GM12878 (cell line): ENCODE data around the gene FRAS1. TPM values are rescaled to one million over a fixed set of nuclear protein-coding genes. Genes with fewer than 3 reads are reported as not detected.

Source experiments
- ATAC-seq: fragments of 200-7000 bp; cut with Tn5 transposase; 3 replicates; pipeline ENCODE4 v1.9.1; 2020; ENCODE audit warnings: mild to moderate bottlenecking, moderate library complexity
- BruUV-seq: library from RNA; stranded (reverse); fragments of 400-500 nt; replicated peaks from 2 replicates; lab custom pipeline; 2021; lab: Mats Ljungman, UMichigan
- CTCF ChIA-PET: fragments of 300-600 bp; sonication (Branson Sonifier 250); formaldehyde crosslinking; extraction: SDS; loops from one replicate; lab custom pipeline; 2021; ENCODE audit warnings: inconsistent platforms; lab: Yijun Ruan, JAX
- POLR2A ChIA-PET: fragments of 350-600 bp; formaldehyde crosslinking; extraction: SDS; loops from one replicate; lab custom pipeline; 2021; ENCODE audit warnings: inconsistent platforms; lab: Charles Lee
- RAD21 ChIA-PET: fragments of 300-600 bp; sonication (Branson Sonifier 250); formaldehyde crosslinking; loops from one replicate; lab custom pipeline; 2023; ENCODE audit warnings: antibody characterized with exemption; ENCODE audit not compliant: unreplicated experiment; lab: Charles Lee
- SMC1A ChIA-PET: fragments of 300-600 bp; sonication (Branson Sonifier 250); formaldehyde crosslinking; loops from one replicate; lab custom pipeline; 2023; ENCODE audit not compliant: unreplicated experiment, uncharacterized antibody; lab: Charles Lee
- DNase-seq: peaks from one replicate; pipeline ENCODE4 v3.0.0-alpha.2; 2011; ENCODE audit warnings: low read depth, low spot score
- FAIRE-seq: peaks from 3 replicates; lab custom pipeline; 2011; peaks lifted over from hg19 to GRCh38; lab: Jason Lieb, UNC
- H2AFZ ChIP-seq: 2 replicates; pipeline ENCODE4 v1.6.0; 2011; ENCODE audit warnings: low read depth, low read length, control low read depth; ENCODE audit not compliant: control insufficient read depth
- H3K27ac ChIP-seq: 2 replicates; pipeline ENCODE4 v1.5.1; 2011; ENCODE audit warnings: control low read depth; ENCODE audit not compliant: control insufficient read depth, insufficient read depth
- H3K27me3 ChIP-seq, 2 experiments: replicated peaks in 1 of 2; 2 replicates each; pipeline versions ENCODE4 v1.6.0 to v1.6.1; 2011; ENCODE audit warnings: low read length in 1 of 2; ENCODE audit not compliant: control insufficient read depth in 2 of 2, insufficient read depth in 2 of 2
- H3K36me3 ChIP-seq, 2 experiments: 2 replicates each; pipeline ENCODE4 v1.5.1; 2011; ENCODE audit warnings: low read length in 1 of 2; ENCODE audit not compliant: control insufficient read depth in 2 of 2, insufficient read depth in 2 of 2
- H3K4me1 ChIP-seq: 2 replicates; pipeline ENCODE4 v1.6.1; 2011; ENCODE audit warnings: mild to moderate bottlenecking, low read length, moderate library complexity, mixed read lengths; ENCODE audit not compliant: control insufficient read depth, insufficient read depth
- H3K4me2 ChIP-seq: 2 replicates; pipeline ENCODE4 v1.6.0; 2011; ENCODE audit warnings: control low read depth; ENCODE audit not compliant: control insufficient read depth, insufficient read depth
- H3K4me3 ChIP-seq: fragments of 200-600 bp; sonication (generic); 2 replicates; pipeline ENCODE4 v1.5.1; 2016
- H3K79me2 ChIP-seq: 2 replicates; pipeline ENCODE4 v1.6.0; 2011; ENCODE audit warnings: low read length; ENCODE audit not compliant: control insufficient read depth, insufficient read depth
- H3K9ac ChIP-seq: 2 replicates; pipeline ENCODE4 v1.8.0; 2011; ENCODE audit warnings: low read length, control low read depth, mixed read lengths; ENCODE audit not compliant: control insufficient read depth, insufficient read depth
- H3K9me3 ChIP-seq: replicated peaks from 3 replicates; pipeline ENCODE4 v1.5.1; 2011; ENCODE audit warnings: mild to moderate bottlenecking, low read length; ENCODE audit not compliant: control insufficient read depth, insufficient read depth
- H4K20me1 ChIP-seq: 2 replicates; pipeline ENCODE4 v1.6.0; 2011; ENCODE audit not compliant: control insufficient read depth, insufficient read depth
- ATF7 ChIP-seq: fragments of 450-650 bp; IDR thresholded peaks from 2 replicates; pipeline ENCODE4 v1.6.1; 2016; ENCODE audit warnings: low read depth, mild to moderate bottlenecking
- BACH1 ChIP-seq: fragments of 450-650 bp; IDR thresholded peaks from 2 replicates; pipeline ENCODE4 v1.6.1; 2017; ENCODE audit warnings: mild to moderate bottlenecking, borderline replicate concordance
- CBX3 ChIP-seq: fragments of 200-600 bp; sonication (generic); IDR thresholded peaks from 2 replicates; pipeline ENCODE4 v1.6.1; 2016; ENCODE audit warnings: low read depth, borderline replicate concordance
- EP300 ChIP-seq, 2 experiments: fragments of 150-350 bp in 1 of 2; IDR thresholded peaks; 2 replicates each; pipeline ENCODE4 v1.6.1; 2011 to 2012; ENCODE audit warnings: low read depth in 2 of 2, low read length in 2 of 2, borderline replicate concordance in 1 of 2, improper control_type of control experiment in 1 of 2, inconsistent platforms in 1 of 2; ENCODE audit not compliant: control insufficient read depth in 1 of 2
- HDAC6 ChIP-seq: fragments of 200-600 bp; sonication (generic); IDR thresholded peaks from one replicate; pipeline ENCODE4 v1.8.0; 2017; ENCODE audit warnings: antibody characterized with exemption; ENCODE audit not compliant: unreplicated experiment
- JUND ChIP-seq: IDR thresholded peaks from 2 replicates; pipeline ENCODE4 v1.6.1; 2012; ENCODE audit warnings: low read depth, mild to moderate bottlenecking, low read length, improper control_type of control experiment, moderate library complexity
- POU2F2 ChIP-seq: IDR thresholded peaks from 3 replicates; pipeline ENCODE4 v1.6.1; 2011; ENCODE audit warnings: low read depth, mild to moderate bottlenecking, low read length, borderline replicate concordance
- RAD21 ChIP-seq: IDR thresholded peaks from 2 replicates; pipeline ENCODE4 v1.6.1; 2011; ENCODE audit warnings: mild to moderate bottlenecking, low read depth, low read length, moderate library complexity; ENCODE audit not compliant: insufficient read depth
- RAD51 ChIP-seq: fragments of 450-650 bp; IDR thresholded peaks from 2 replicates; pipeline ENCODE4 v1.6.1; 2016; ENCODE audit warnings: moderate library complexity, mild to moderate bottlenecking, inconsistent platforms
- RB1 ChIP-seq: fragments of 450-650 bp; formaldehyde crosslinking; IDR thresholded peaks from 2 replicates; pipeline ENCODE4 v1.6.1; 2017; ENCODE audit warnings: mild to moderate bottlenecking, borderline replicate concordance
- SUPT20H ChIP-seq: IDR thresholded peaks from 2 replicates; pipeline ENCODE4 v1.6.1; 2011; ENCODE audit warnings: low read depth, mild to moderate bottlenecking, low read length, moderate library complexity, borderline replicate concordance; ENCODE audit not compliant: control insufficient read depth
- TAF1 ChIP-seq: IDR thresholded peaks from 2 replicates; pipeline ENCODE4 v1.6.1; 2011; ENCODE audit warnings: mild to moderate bottlenecking, low read depth, low read length, borderline replicate concordance
- YBX1 ChIP-seq: fragments of 450-650 bp; IDR thresholded peaks from 2 replicates; pipeline ENCODE4 v1.6.1; 2016; ENCODE audit warnings: antibody characterized with exemption
- in situ Hi-C: fragments of 300-500 bp; cut with MboI; formaldehyde crosslinking; loops from 9 replicates; pipeline ENCODE4 v1.14.3; 2018; ENCODE audit warnings: mixed read lengths
- intact Hi-C: fragments of 100-400 bp; cut with micrococcal nuclease; formaldehyde crosslinking; loops from one replicate; pipeline ENCODE4 v1.14.2; 2022; ENCODE audit not compliant: unreplicated experiment
- polyA plus RNA-seq, 11 experiments: library from polyadenylated mRNA; depleted of rRNA in 4 of 11; unstranded in 6 of 11; stranded (reverse) in 5 of 11; fragments of >200 nt; fragmentation: Nextera tagmentation in 4 of 11; fragmentation: Illumina TruSeq in 1 of 11; extraction: Ambion mirVana in 4 of 11; extraction: Trizol in 1 of 11; gene quantifications; 1 replicate in 1 of 11; 2 replicates in 10 of 11; pipeline versions ENCODE4 v1.2.1 to v1.2.3, GENCODE V29; 2011 to 2016; ENCODE audit warnings: inconsistent platforms in 2 of 11, missing spikeins in 2 of 11, low read depth in 1 of 11
- total RNA-seq, 4 experiments: library from RNA; depleted of rRNA in 3 of 4; stranded (reverse); fragments of >200 nt in 3 of 4; fragmentation: Illumina TruSeq in 1 of 4; extraction: Trizol in 1 of 4; gene quantifications; 2 replicates each; pipeline versions ENCODE4 v1.2.1 to v1.2.3, GENCODE V29; 2013 to 2021
- TF ChIP-seq, protein P1 (sequence below): fragments of 450-650 bp; IDR thresholded peaks from 2 replicates; pipeline ENCODE4 v1.6.1; 2017; ENCODE audit warnings: mild to moderate bottlenecking, moderate library complexity
- TF ChIP-seq, protein P2 (sequence below): fragments of 450-650 bp; IDR thresholded peaks from 2 replicates; pipeline ENCODE4 v1.6.1; 2017; ENCODE audit warnings: mild to moderate bottlenecking, moderate library complexity
- TF ChIP-seq, protein P3 (sequence below): IDR thresholded peaks from 2 replicates; pipeline ENCODE4 v1.6.1; 2011; ENCODE audit warnings: borderline replicate concordance, low read depth, mild to moderate bottlenecking, moderate library complexity, mixed read lengths, low read length; ENCODE audit not compliant: insufficient read depth; ENCODE audit errors: extremely low read length

The FRAS1 gene
- total and polyA plus RNA-seq, 10 of the 15 experiments (the other 5 are each of a cell fraction or from before 2014, with no cell fraction given): 0.08 to 11.7 (median 0.20) TPM

DNA sequence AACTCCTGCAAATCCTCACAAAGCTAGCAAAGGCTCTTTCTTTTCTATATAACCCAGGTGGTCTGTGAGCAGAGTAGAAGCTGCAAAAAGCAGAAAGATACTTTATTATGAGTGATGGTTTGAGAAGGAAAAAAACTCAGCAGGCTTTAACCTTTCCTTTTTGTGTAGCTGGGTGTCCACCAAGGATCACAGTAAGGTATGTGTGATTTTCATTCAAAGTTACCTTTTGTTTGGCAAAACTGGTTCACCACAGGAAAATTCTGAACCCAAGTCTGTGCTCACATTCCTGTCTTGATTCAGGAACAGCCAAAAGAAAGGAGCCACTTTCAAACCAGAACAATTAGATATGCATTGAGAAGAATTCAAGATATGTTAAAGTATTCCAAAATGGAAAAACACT is 35.7 kb downstream of the FRAS1 start:
- ChIA-PET RAD21 (no interaction called here), CTCF (interaction anchor here (0.8 to 1.2 kb wide), 3 partner anchors 12 to 144 kb away, joined by 3 read pairs; no protein-coding TSS in a partner anchor), POLR2A (interaction anchor here (0.7 kb wide), 1 partner anchor 71 kb away, joined by 3 read pairs; no protein-coding TSS in a partner anchor), SMC1A (interaction anchor here (1.0 to 1.2 kb wide), 2 partner anchors 12 to 31 kb away, joined by 3 read pairs; no protein-coding TSS in a partner anchor)
- no peaks in the 10 kb centered on the region for H3K27me3 ChIP-seq
- H3K79me2 ChIP-seq: no peaks in the 10 kb centered on the region
- no peaks in the 10 kb centered on the region for H3K9me3 ChIP-seq
- H3K9ac ChIP-seq: no peak overlapping the region
- H3K27ac ChIP-seq: no peak overlapping the region
- no peaks in the 10 kb centered on the region for H3K36me3 ChIP-seq
- DNase-seq: no peak
- no peak overlapping the region for H3K4me2 ChIP-seq
- intact Hi-C loops: no loop called here
- in situ Hi-C loops: no loop called here
- no TSS peak for BruUV-seq
- no peak for FAIRE-seq
- H2AFZ ChIP-seq: no peak overlapping the region
- no peaks in the 10 kb centered on the region for H4K20me1 ChIP-seq
- H3K4me3 ChIP-seq: no peak overlapping the region
- no peak for ATAC-seq
- no peaks in the 10 kb centered on the region for H3K4me1 ChIP-seq
- no peak for TF ChIP-seq JUND
- TF ChIP-seq, protein P1, sequence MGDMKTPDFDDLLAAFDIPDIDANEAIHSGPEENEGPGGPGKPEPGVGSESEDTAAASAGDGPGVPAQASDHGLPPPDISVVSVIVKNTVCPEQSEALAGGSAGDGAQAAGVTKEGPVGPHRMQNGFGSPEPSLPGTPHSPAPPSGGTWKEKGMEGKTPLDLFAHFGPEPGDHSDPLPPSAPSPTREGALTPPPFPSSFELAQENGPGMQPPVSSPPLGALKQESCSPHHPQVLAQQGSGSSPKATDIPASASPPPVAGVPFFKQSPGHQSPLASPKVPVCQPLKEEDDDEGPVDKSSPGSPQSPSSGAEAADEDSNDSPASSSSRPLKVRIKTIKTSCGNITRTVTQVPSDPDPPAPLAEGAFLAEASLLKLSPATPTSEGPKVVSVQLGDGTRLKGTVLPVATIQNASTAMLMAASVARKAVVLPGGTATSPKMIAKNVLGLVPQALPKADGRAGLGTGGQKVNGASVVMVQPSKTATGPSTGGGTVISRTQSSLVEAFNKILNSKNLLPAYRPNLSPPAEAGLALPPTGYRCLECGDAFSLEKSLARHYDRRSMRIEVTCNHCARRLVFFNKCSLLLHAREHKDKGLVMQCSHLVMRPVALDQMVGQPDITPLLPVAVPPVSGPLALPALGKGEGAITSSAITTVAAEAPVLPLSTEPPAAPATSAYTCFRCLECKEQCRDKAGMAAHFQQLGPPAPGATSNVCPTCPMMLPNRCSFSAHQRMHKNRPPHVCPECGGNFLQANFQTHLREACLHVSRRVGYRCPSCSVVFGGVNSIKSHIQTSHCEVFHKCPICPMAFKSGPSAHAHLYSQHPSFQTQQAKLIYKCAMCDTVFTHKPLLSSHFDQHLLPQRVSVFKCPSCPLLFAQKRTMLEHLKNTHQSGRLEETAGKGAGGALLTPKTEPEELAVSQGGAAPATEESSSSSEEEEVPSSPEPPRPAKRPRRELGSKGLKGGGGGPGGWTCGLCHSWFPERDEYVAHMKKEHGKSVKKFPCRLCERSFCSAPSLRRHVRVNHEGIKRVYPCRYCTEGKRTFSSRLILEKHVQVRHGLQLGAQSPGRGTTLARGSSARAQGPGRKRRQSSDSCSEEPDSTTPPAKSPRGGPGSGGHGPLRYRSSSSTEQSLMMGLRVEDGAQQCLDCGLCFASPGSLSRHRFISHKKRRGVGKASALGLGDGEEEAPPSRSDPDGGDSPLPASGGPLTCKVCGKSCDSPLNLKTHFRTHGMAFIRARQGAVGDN: no peak
- TF ChIP-seq RAD21: no peak
- TF ChIP-seq, protein P2, sequence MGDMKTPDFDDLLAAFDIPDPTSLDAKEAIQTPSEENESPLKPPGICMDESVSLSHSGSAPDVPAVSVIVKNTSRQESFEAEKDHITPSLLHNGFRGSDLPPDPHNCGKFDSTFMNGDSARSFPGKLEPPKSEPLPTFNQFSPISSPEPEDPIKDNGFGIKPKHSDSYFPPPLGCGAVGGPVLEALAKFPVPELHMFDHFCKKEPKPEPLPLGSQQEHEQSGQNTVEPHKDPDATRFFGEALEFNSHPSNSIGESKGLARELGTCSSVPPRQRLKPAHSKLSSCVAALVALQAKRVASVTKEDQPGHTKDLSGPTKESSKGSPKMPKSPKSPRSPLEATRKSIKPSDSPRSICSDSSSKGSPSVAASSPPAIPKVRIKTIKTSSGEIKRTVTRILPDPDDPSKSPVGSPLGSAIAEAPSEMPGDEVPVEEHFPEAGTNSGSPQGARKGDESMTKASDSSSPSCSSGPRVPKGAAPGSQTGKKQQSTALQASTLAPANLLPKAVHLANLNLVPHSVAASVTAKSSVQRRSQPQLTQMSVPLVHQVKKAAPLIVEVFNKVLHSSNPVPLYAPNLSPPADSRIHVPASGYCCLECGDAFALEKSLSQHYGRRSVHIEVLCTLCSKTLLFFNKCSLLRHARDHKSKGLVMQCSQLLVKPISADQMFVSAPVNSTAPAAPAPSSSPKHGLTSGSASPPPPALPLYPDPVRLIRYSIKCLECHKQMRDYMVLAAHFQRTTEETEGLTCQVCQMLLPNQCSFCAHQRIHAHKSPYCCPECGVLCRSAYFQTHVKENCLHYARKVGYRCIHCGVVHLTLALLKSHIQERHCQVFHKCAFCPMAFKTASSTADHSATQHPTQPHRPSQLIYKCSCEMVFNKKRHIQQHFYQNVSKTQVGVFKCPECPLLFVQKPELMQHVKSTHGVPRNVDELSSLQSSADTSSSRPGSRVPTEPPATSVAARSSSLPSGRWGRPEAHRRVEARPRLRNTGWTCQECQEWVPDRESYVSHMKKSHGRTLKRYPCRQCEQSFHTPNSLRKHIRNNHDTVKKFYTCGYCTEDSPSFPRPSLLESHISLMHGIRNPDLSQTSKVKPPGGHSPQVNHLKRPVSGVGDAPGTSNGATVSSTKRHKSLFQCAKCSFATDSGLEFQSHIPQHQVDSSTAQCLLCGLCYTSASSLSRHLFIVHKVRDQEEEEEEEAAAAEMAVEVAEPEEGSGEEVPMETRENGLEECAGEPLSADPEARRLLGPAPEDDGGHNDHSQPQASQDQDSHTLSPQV: no peak
- TF ChIP-seq YBX1: no peak
- TF ChIP-seq EP300 (IDR thresholded peaks at IDR 0.05; ENCODE audit: borderline replicate concordance in 1 of 2, control insufficient read depth in 1 of 2, low read depth in 2 of 2, low read length in 2 of 2): no peak
- no peak for TF ChIP-seq BACH1
- no peak for TF ChIP-seq RAD51
- TF ChIP-seq ATF7: no peak
- TF ChIP-seq TAF1: no peak
- TF ChIP-seq, protein P3, sequence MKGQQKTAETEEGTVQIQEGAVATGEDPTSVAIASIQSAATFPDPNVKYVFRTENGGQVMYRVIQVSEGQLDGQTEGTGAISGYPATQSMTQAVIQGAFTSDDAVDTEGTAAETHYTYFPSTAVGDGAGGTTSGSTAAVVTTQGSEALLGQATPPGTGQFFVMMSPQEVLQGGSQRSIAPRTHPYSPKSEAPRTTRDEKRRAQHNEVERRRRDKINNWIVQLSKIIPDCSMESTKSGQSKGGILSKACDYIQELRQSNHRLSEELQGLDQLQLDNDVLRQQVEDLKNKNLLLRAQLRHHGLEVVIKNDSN: no peak
- TF ChIP-seq RB1: no peak
- TF ChIP-seq POU2F2: no peak
- TF ChIP-seq SUPT20H: no peak
- no peak for TF ChIP-seq HDAC6
- TF ChIP-seq CBX3: no peak
